GM23338 (cell line): ENCODE results near the gene TLE1.

Experiments used
- CREB1 ChIP-seq: fragments of 250-450 bp; sonication (Bioruptor Pico); IDR thresholded peaks from 2 replicates; pipeline ENCODE4 v1.5.0; 2020; ENCODE audit warnings: low read depth, mild to moderate bottlenecking, moderate library complexity
- EZH2 ChIP-seq: fragments of 200-600 bp; sonication (generic); IDR thresholded peaks from one replicate; pipeline ENCODE4 v1.8.0; 2017; ENCODE audit warnings: antibody characterized with exemption, mild to moderate bottlenecking, low read depth; ENCODE audit not compliant: unreplicated experiment
- EZH2phosphoT487 ChIP-seq: fragments of 200-600 bp; sonication (generic); IDR thresholded peaks from one replicate; pipeline ENCODE4 v1.8.1; 2018; ENCODE audit warnings: antibody characterized with exemption; ENCODE audit not compliant: unreplicated experiment
- POLR2AphosphoS5 ChIP-seq: IDR thresholded peaks from 2 replicates; pipeline ENCODE4 v1.6.1; 2016; ENCODE audit warnings: antibody characterized with exemption, low read depth
- ZNF331 ChIP-seq: fragments of 250-450 bp; sonication (Bioruptor Pico); IDR thresholded peaks from 2 replicates; pipeline ENCODE4 v1.5.0; 2020; ENCODE audit warnings: low read depth, mild to moderate bottlenecking, moderate library complexity
- TF ChIP-seq, protein P1 (sequence below), 2 experiments: fragments of 200-600 bp in 1 of 2; sonication (generic) in 1 of 2; conservative IDR thresholded peaks; 2 replicates each; pipeline versions ENCODE4 v1.5.1 to v1.6.1; 2016 to 2017; ENCODE audit warnings: antibody characterized with exemption in 2 of 2, low read depth in 2 of 2, mild to moderate bottlenecking in 2 of 2, moderate library complexity in 1 of 2
- TF ChIP-seq, protein P2 (sequence below): IDR thresholded peaks from one replicate; pipeline ENCODE4 v1.6.1; 2018; ENCODE audit warnings: antibody characterized with exemption; ENCODE audit not compliant: unreplicated experiment
- TF ChIP-seq, protein P3 (sequence below): IDR thresholded peaks from 2 replicates; pipeline ENCODE4 v1.6.1; 2016; ENCODE audit warnings: antibody characterized with exemption
- TF ChIP-seq, protein P4 (sequence below): fragments of 250-450 bp; sonication (Bioruptor Pico); IDR thresholded peaks from 2 replicates; pipeline ENCODE4 v1.5.0; 2020; ENCODE audit warnings: mild to moderate bottlenecking, moderate library complexity

DNA sequence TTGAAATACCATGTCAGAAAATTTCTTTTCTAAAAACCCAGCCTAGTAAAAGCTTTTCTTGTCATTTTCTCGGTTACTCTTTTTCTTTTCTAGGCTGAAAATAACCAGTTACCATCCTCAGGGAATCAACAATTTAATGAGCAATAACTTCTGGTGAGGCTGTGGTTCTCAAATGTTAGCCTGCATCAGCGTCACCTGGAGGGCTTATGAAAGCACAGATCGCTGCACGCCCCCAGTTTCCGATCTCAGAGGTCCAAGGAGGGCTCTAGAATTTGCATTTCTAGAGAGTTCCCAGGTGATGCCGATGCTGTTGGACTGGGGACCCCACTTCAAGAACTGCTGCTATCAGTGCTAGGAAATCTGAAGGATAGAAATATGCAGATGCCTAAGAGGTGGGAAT lies 28.9 kb upstream of the TLE1 start:
- TF ChIP-seq, protein P1, sequence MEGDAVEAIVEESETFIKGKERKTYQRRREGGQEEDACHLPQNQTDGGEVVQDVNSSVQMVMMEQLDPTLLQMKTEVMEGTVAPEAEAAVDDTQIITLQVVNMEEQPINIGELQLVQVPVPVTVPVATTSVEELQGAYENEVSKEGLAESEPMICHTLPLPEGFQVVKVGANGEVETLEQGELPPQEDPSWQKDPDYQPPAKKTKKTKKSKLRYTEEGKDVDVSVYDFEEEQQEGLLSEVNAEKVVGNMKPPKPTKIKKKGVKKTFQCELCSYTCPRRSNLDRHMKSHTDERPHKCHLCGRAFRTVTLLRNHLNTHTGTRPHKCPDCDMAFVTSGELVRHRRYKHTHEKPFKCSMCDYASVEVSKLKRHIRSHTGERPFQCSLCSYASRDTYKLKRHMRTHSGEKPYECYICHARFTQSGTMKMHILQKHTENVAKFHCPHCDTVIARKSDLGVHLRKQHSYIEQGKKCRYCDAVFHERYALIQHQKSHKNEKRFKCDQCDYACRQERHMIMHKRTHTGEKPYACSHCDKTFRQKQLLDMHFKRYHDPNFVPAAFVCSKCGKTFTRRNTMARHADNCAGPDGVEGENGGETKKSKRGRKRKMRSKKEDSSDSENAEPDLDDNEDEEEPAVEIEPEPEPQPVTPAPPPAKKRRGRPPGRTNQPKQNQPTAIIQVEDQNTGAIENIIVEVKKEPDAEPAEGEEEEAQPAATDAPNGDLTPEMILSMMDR (conservative IDR thresholded peaks at IDR 0.05; ENCODE audit: low read depth in 2 of 2) = no peak
- TF ChIP-seq POLR2AphosphoS5 = no peak
- TF ChIP-seq EZH2 = no peak
- TF ChIP-seq, protein P2, sequence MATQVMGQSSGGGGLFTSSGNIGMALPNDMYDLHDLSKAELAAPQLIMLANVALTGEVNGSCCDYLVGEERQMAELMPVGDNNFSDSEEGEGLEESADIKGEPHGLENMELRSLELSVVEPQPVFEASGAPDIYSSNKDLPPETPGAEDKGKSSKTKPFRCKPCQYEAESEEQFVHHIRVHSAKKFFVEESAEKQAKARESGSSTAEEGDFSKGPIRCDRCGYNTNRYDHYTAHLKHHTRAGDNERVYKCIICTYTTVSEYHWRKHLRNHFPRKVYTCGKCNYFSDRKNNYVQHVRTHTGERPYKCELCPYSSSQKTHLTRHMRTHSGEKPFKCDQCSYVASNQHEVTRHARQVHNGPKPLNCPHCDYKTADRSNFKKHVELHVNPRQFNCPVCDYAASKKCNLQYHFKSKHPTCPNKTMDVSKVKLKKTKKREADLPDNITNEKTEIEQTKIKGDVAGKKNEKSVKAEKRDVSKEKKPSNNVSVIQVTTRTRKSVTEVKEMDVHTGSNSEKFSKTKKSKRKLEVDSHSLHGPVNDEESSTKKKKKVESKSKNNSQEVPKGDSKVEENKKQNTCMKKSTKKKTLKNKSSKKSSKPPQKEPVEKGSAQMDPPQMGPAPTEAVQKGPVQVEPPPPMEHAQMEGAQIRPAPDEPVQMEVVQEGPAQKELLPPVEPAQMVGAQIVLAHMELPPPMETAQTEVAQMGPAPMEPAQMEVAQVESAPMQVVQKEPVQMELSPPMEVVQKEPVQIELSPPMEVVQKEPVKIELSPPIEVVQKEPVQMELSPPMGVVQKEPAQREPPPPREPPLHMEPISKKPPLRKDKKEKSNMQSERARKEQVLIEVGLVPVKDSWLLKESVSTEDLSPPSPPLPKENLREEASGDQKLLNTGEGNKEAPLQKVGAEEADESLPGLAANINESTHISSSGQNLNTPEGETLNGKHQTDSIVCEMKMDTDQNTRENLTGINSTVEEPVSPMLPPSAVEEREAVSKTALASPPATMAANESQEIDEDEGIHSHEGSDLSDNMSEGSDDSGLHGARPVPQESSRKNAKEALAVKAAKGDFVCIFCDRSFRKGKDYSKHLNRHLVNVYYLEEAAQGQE = no peak
- no peak for TF ChIP-seq EZH2phosphoT487
- no peak for TF ChIP-seq ZNF331 (CRISPR knock-in tag)
- no peak for TF ChIP-seq CREB1 (CRISPR knock-in tag)
- TF ChIP-seq, protein P3, sequence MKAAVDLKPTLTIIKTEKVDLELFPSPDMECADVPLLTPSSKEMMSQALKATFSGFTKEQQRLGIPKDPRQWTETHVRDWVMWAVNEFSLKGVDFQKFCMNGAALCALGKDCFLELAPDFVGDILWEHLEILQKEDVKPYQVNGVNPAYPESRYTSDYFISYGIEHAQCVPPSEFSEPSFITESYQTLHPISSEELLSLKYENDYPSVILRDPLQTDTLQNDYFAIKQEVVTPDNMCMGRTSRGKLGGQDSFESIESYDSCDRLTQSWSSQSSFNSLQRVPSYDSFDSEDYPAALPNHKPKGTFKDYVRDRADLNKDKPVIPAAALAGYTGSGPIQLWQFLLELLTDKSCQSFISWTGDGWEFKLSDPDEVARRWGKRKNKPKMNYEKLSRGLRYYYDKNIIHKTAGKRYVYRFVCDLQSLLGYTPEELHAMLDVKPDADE = no peak
- TF ChIP-seq, protein P4, sequence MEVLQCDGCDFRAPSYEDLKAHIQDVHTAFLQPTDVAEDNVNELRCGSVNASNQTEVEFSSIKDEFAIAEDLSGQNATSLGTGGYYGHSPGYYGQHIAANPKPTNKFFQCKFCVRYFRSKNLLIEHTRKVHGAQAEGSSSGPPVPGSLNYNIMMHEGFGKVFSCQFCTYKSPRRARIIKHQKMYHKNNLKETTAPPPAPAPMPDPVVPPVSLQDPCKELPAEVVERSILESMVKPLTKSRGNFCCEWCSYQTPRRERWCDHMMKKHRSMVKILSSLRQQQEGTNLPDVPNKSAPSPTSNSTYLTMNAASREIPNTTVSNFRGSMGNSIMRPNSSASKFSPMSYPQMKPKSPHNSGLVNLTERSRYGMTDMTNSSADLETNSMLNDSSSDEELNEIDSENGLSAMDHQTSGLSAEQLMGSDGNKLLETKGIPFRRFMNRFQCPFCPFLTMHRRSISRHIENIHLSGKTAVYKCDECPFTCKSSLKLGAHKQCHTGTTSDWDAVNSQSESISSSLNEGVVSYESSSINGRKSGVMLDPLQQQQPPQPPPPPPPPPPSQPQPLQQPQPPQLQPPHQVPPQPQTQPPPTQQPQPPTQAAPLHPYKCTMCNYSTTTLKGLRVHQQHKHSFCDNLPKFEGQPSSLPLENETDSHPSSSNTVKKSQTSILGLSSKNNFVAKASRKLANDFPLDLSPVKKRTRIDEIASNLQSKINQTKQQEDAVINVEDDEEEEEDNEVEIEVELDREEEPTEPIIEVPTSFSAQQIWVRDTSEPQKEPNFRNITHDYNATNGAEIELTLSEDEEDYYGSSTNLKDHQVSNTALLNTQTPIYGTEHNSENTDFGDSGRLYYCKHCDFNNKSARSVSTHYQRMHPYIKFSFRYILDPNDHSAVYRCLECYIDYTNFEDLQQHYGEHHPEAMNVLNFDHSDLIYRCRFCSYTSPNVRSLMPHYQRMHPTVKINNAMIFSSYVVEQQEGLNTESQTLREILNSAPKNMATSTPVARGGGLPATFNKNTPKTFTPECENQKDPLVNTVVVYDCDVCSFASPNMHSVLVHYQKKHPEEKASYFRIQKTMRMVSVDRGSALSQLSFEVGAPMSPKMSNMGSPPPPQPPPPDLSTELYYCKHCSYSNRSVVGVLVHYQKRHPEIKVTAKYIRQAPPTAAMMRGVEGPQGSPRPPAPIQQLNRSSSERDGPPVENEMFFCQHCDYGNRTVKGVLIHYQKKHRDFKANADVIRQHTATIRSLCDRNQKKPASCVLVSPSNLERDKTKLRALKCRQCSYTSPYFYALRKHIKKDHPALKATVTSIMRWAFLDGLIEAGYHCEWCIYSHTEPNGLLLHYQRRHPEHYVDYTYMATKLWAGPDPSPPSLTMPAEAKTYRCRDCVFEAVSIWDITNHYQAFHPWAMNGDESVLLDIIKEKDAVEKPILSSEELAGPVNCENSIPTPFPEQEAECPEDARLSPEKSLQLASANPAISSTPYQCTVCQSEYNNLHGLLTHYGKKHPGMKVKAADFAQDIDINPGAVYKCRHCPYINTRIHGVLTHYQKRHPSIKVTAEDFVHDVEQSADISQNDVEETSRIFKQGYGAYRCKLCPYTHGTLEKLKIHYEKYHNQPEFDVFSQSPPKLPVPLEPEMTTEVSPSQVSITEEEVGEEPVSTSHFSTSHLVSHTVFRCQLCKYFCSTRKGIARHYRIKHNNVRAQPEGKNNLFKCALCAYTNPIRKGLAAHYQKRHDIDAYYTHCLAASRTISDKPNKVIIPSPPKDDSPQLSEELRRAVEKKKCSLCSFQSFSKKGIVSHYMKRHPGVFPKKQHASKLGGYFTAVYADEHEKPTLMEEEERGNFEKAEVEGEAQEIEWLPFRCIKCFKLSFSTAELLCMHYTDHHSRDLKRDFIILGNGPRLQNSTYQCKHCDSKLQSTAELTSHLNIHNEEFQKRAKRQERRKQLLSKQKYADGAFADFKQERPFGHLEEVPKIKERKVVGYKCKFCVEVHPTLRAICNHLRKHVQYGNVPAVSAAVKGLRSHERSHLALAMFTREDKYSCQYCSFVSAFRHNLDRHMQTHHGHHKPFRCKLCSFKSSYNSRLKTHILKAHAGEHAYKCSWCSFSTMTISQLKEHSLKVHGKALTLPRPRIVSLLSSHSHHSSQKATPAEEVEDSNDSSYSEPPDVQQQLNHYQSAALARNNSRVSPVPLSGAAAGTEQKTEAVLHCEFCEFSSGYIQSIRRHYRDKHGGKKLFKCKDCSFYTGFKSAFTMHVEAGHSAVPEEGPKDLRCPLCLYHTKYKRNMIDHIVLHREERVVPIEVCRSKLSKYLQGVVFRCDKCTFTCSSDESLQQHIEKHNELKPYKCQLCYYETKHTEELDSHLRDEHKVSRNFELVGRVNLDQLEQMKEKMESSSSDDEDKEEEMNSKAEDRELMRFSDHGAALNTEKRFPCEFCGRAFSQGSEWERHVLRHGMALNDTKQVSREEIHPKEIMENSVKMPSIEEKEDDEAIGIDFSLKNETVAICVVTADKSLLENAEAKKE (CRISPR knock-in tag) = no peak
